T-cell (primary cell): ENCODE measurements around the gene LRP6. TPM values are rescaled to one million over a fixed set of nuclear protein-coding genes. Genes with fewer than 3 reads are reported as not detected.
"Not testable (repeated sequence)": the region's sequence is repeated elsewhere in the genome, so short reads cannot be mapped to it uniquely, and the experiment has no call there.

ENCODE experiments used
- ATAC-seq, 4 experiments: fragments of 200-7000 bp in 3 of 4; fragments of 150-1000 bp in 1 of 4; cut with Tn5 transposase; replicated peaks in 1 of 4; 1 replicate in 3 of 4; 2 replicates in 1 of 4; pipeline ENCODE4 v1.10.0; 2021; ENCODE audit warnings: moderate library complexity in 3 of 4, mild to moderate bottlenecking in 2 of 4, moderate number of reproducible peaks in 1 of 4
- CTCF ChIA-PET, 2 donors: fragments of 300-600 bp; sonication (Branson Sonifier 250); formaldehyde crosslinking; loops; one replicate each; lab custom pipeline; 2022; ENCODE audit warnings: antibody characterized with exemption in 2 of 2; lab: Charles Lee
- POLR2A ChIA-PET, 2 donors: fragments of 300-600 bp; sonication (Branson Sonifier 250); formaldehyde crosslinking; loops; one replicate each; lab custom pipeline; 2022; ENCODE audit warnings: antibody characterized with exemption in 2 of 2; lab: Charles Lee
- DNase-seq, 35 experiments: peaks; one replicate each; pipeline versions ENCODE4 v3.0.0 to v3.0.0-alpha.2; 2013 to 2023
- H3K27ac ChIP-seq: one replicate; pipeline ENCODE4 v1.5.1; 2013; ENCODE audit warnings: low read length
- H3K27me3 ChIP-seq, 2 experiments: replicated peaks in 1 of 2; 1 replicate in 1 of 2; 2 replicates in 1 of 2; pipeline versions ENCODE4 v1.6.1 to v1.7.0; 2013; ENCODE audit warnings: low read length in 1 of 2, mixed read lengths in 1 of 2; ENCODE audit not compliant: control insufficient read depth in 2 of 2, insufficient read depth in 2 of 2; ENCODE audit errors: extremely low read depth in 1 of 2
- H3K36me3 ChIP-seq, 2 donors: 1 replicate in 1 of 2; 2 replicates in 1 of 2; pipeline versions ENCODE4 v1.6.1 to v1.7.0; 2013; ENCODE audit warnings: low read length in 1 of 2; ENCODE audit not compliant: control insufficient read depth in 2 of 2, insufficient read depth in 1 of 2; ENCODE audit errors: extremely low read depth in 1 of 2
- H3K4me1 ChIP-seq, 2 experiments: 1 replicate in 1 of 2; 2 replicates in 1 of 2; pipeline versions ENCODE4 v1.6.1 to v1.7.0; 2013; ENCODE audit warnings: low read length in 2 of 2, mixed read lengths in 1 of 2; ENCODE audit not compliant: insufficient read depth in 2 of 2, control insufficient read depth in 1 of 2; ENCODE audit errors: extremely low read depth in 1 of 2
- H3K4me3 ChIP-seq, 2 donors: 1 replicate in 1 of 2; 2 replicates in 1 of 2; pipeline versions ENCODE4 v1.5.1 to v1.7.0; 2013; ENCODE audit warnings: mild to moderate bottlenecking in 2 of 2, low read length in 1 of 2, moderate library complexity in 1 of 2; ENCODE audit not compliant: control insufficient read depth in 1 of 2; ENCODE audit errors: extremely low read depth in 1 of 2
- H3K9me3 ChIP-seq: 2 replicates; pipeline ENCODE4 v1.7.0; 2013
- H3K27ac Mint-ChIP-seq, 2 donors: one replicate each; pipeline ENCODE4 v1.8.0; 2020 to 2021; ENCODE audit warnings: mild to moderate bottlenecking in 2 of 2, mixed read lengths in 2 of 2
- H3K27me3 Mint-ChIP-seq, 2 donors: one replicate each; pipeline ENCODE4 v1.8.0; 2021 to 2022; ENCODE audit warnings: mixed read lengths in 2 of 2
- H3K36me3 Mint-ChIP-seq: one replicate; pipeline ENCODE4 v1.8.0; 2021; ENCODE audit warnings: mixed read lengths
- H3K4me1 Mint-ChIP-seq, 3 donors: one replicate each; pipeline ENCODE4 v1.8.0; 2020 to 2022; ENCODE audit warnings: mixed read lengths in 3 of 3, mild to moderate bottlenecking in 1 of 3
- H3K4me3 Mint-ChIP-seq, 3 donors: one replicate each; pipeline ENCODE4 v1.8.0; 2020 to 2022; ENCODE audit warnings: mild to moderate bottlenecking in 3 of 3, mixed read lengths in 3 of 3, moderate library complexity in 3 of 3
- H3K9me3 Mint-ChIP-seq, 3 donors: one replicate each; pipeline ENCODE4 v1.8.0; 2020 to 2022; ENCODE audit warnings: mixed read lengths in 3 of 3
- WGBS: methylation state at CpG from one replicate; pipeline ENCODE4 v1.1.5; 2013; ENCODE audit warnings: missing lambda C conversion rate; ENCODE audit not compliant: insufficient coverage; 5-methylcytosine and 5-hydroxymethylcytosine counted together
- total RNA-seq, 35 experiments: library from RNA in 6 of 35; stranded (reverse) in 6 of 35; fragments of 120-200 nt in 1 of 35; gene quantifications; one replicate each; pipeline versions ENCODE4 v1.2.1 to v1.2.4 and lab custom pipeline; 2013 to 2026

The LRP6 gene
- total RNA-seq, 5 donors from 2014 or later (not counting 1 experiment from before 2014, with no cell fraction given): 4.9 to 8.7 (median 6.3) TPM

- WGBS: 96% methylated on average over 7 of the region's 8 CpGs
- Mint-ChIP-seq H3K9me3 (no peaks in the 10 kb centered on the region), H3K4me1 (no peaks in the 10 kb centered on the region), H3K36me3 (peaks cover 27% of the 10 kb centered on the region), H3K27me3 (no peaks in the 10 kb centered on the region), H3K4me3 (no peak overlapping the region), H3K27ac (no peak overlapping the region)
- no peaks in the 10 kb centered on the region for H3K4me1 ChIP-seq
- peaks cover 0 to 5% of the 10 kb centered on the region in 2 experiments for H3K27me3 ChIP-seq
- H3K27ac ChIP-seq: no peak overlapping the region
- POLR2A ChIA-PET: no interaction called here
- DNase-seq (no peak), ATAC-seq (no peak)
- H3K9me3 ChIP-seq: no peaks in the 10 kb centered on the region
- H3K4me3 ChIP-seq: no peak overlapping the region
- peaks cover 0 to 3% of the 10 kb centered on the region in 2 donors for H3K36me3 ChIP-seq
- CTCF ChIA-PET: no interaction called here
These were observed 108.0 kb downstream of the LRP6 start for GRCh38 chr12:12158858-12159257.

GRCh38 chr12:12157424-12157823 lies 109.4 kb downstream of the LRP6 start:
- ChIA-PET POLR2A (no interaction called here), CTCF (no interaction called here)
- peaks cover 24% of the 10 kb centered on the region for H3K36me3 Mint-ChIP-seq
- H3K27me3 Mint-ChIP-seq: no peaks in the 10 kb centered on the region
- H3K9me3 Mint-ChIP-seq: no peaks in the 10 kb centered on the region
- no peak overlapping the region for H3K4me3 Mint-ChIP-seq
- ATAC-seq (no peak), DNase-seq (no peak)
- Histone ChIP-seq H3K27ac (no peak overlapping the region), H3K4me1 (no peaks in the 10 kb centered on the region), H3K4me3 (no peak overlapping the region), H3K27me3 (peaks cover 0 to 2% of the 10 kb centered on the region in 2 experiments), H3K9me3 (no peaks in the 10 kb centered on the region), H3K36me3 (peaks cover 0 to 3% of the 10 kb centered on the region in 2 donors)
- WGBS: no CpG with 5 or more reads among the region's 1 CpG
- no peak overlapping the region for H3K27ac Mint-ChIP-seq
- no peaks in the 10 kb centered on the region for H3K4me1 Mint-ChIP-seq

- no peak overlapping the region for H3K27ac ChIP-seq
- Mint-ChIP-seq H3K27me3 (no peaks in the 10 kb centered on the region), H3K36me3 (peaks cover 20% of the 10 kb centered on the region), H3K4me3 (no peak overlapping the region), H3K4me1 (no peaks in the 10 kb centered on the region), H3K9me3 (no peaks in the 10 kb centered on the region), H3K27ac (no peak overlapping the region)
- peaks cover 0 to 3% of the 10 kb centered on the region in 2 donors for H3K36me3 ChIP-seq
- POLR2A ChIA-PET: no interaction called here
- H3K4me1 ChIP-seq: no peaks in the 10 kb centered on the region
- peaks cover 0 to 2% of the 10 kb centered on the region in 2 experiments for H3K27me3 ChIP-seq
- WGBS: 88% methylated on average over 2 of the region's 2 CpGs
- H3K4me3 ChIP-seq: no peak overlapping the region
- DNase-seq: no peak
- no peak for ATAC-seq
- H3K9me3 ChIP-seq: no peaks in the 10 kb centered on the region
- CTCF ChIA-PET: no interaction called here
These were observed 110.0 kb downstream of the LRP6 start for GRCh38 chr12:12156828-12157227.

GRCh38 chr12:12156116-12156515 lies 110.7 kb downstream of the LRP6 start:
- Histone ChIP-seq H3K27me3 (peaks cover 0 to 2% of the 10 kb centered on the region in 2 experiments), H3K9me3 (no peaks in the 10 kb centered on the region), H3K4me3 (no peak overlapping the region), H3K4me1 (no peaks in the 10 kb centered on the region), H3K36me3 (peaks cover 0 to 3% of the 10 kb centered on the region in 2 donors), H3K27ac (no peak overlapping the region)
- Mint-ChIP-seq H3K27ac (no peak overlapping the region), H3K4me3 (no peak overlapping the region), H3K4me1 (no peaks in the 10 kb centered on the region), H3K36me3 (peaks cover 20% of the 10 kb centered on the region), H3K9me3 (no peaks in the 10 kb centered on the region), H3K27me3 (no peaks in the 10 kb centered on the region)
- CTCF ChIA-PET: no interaction called here
- 83% methylated on average over 3 of the region's 6 CpGs for WGBS
- POLR2A ChIA-PET: no interaction called here
- ATAC-seq: no peak
- DNase-seq: no peak

- DNase-seq: no peak
- Histone ChIP-seq H3K27ac (no peak overlapping the region), H3K27me3 (peaks cover 0 to 2% of the 10 kb centered on the region in 2 experiments), H3K36me3 (peaks cover 0 to 4% of the 10 kb centered on the region in 2 donors), H3K9me3 (no peaks in the 10 kb centered on the region), H3K4me1 (no peaks in the 10 kb centered on the region), H3K4me3 (no peak overlapping the region)
- no peak overlapping the region for H3K4me3 Mint-ChIP-seq
- H3K4me1 Mint-ChIP-seq: no peaks in the 10 kb centered on the region
- ChIA-PET CTCF (no interaction called here), POLR2A (no interaction called here)
- WGBS: 45% methylated on average over 2 of the region's 3 CpGs
- H3K27ac Mint-ChIP-seq: no peak overlapping the region
- peaks cover 20% of the 10 kb centered on the region for H3K36me3 Mint-ChIP-seq
- no peaks in the 10 kb centered on the region for H3K27me3 Mint-ChIP-seq
- ATAC-seq: no peak
- H3K9me3 Mint-ChIP-seq: no peaks in the 10 kb centered on the region
These were observed 113.2 kb downstream of the LRP6 start for GRCh38 chr12:12153596-12153995.

- ChIA-PET CTCF (interaction anchor here in 1 of 2 donors (0.6 kb wide), 1 partner anchor 183 kb away, joined by 3 read pairs; no protein-coding TSS in a partner anchor), POLR2A (no interaction called here)
- no peak for DNase-seq
- no peaks in the 10 kb centered on the region for H3K27me3 ChIP-seq
- peaks cover 0 to 4% of the 10 kb centered on the region in 2 donors for H3K36me3 ChIP-seq
- Mint-ChIP-seq H3K9me3 (no peaks in the 10 kb centered on the region), H3K4me1 (no peaks in the 10 kb centered on the region), H3K27ac (no peak overlapping the region), H3K36me3 (peaks cover 20% of the 10 kb centered on the region), H3K27me3 (no peaks in the 10 kb centered on the region), H3K4me3 (no peak overlapping the region)
- WGBS: 93% methylated on average over 3 of the region's 6 CpGs
- no peaks in the 10 kb centered on the region for H3K4me1 ChIP-seq
- no peak overlapping the region for H3K27ac ChIP-seq
- H3K9me3 ChIP-seq: no peaks in the 10 kb centered on the region
- ATAC-seq: no peak
- no peak overlapping the region for H3K4me3 ChIP-seq
These were observed 119.7 kb downstream of the LRP6 start for GRCh38 chr12:12147111-12147510.

- no CpG with 5 or more reads among the region's 1 CpG for WGBS
These were observed 122.3 kb downstream of the LRP6 start for GRCh38 chr12:12144531-12144930.

More at GRCh38 chr12:12144531-12144930, 122.3 kb downstream of the LRP6 start:
- CTCF ChIA-PET, H3K27ac ChIP-seq, H3K27ac Mint-ChIP-seq, H3K4me1 ChIP-seq, H3K4me1 Mint-ChIP-seq, H3K27me3 Mint-ChIP-seq, POLR2A ChIA-PET, H3K36me3 ChIP-seq, H3K9me3 Mint-ChIP-seq, H3K4me3 Mint-ChIP-seq, ATAC-seq, H3K9me3 ChIP-seq, H3K4me3 ChIP-seq, DNase-seq, H3K27me3 ChIP-seq: not testable (repeated sequence)
- peaks cover 25% of the 10 kb centered on the region for H3K36me3 Mint-ChIP-seq
